ENCODE data around the gene PGBD1. TPM values are rescaled to one million over a fixed set of nuclear protein-coding genes. Genes with fewer than 3 reads are reported as not detected.

PGBD1 gene
- total and polyA plus RNA-seq, 10 of the 15 experiments (the other 5 are each of a cell fraction or from before 2014, with no cell fraction given): 1.9 to 4.9 (median 3.8) TPM

GRCh38 chr6:28266962-28267694, 14.2 kb upstream of the PGBD1 start, which contains the start of gene ZSCAN26 (continued):
- TF ChIP-seq SRF (IDR thresholded peaks at IDR 0.05; ENCODE audit: low read depth in 2 of 2, low read length in 2 of 2): no peak
- TF ChIP-seq MLLT1 (IDR thresholded peaks at IDR 0.05): peak; percentile 87
- 0 out of 2 replicates have a peak, but pooled peaks have one; percentile 60 for TF ChIP-seq HDGF (IDR thresholded peaks at IDR 0.05)
- peak; percentile 58; the same call in 1 of the 2 replicates for TF ChIP-seq DPF2 (IDR thresholded peaks at IDR 0.05)
- 0 out of 2 replicates have a peak, but pooled peaks have one; percentile 30 for TF ChIP-seq MAX (IDR thresholded peaks at IDR 0.05; ENCODE audit: low read depth, low read length)
- TF ChIP-seq STAT1 (conservative IDR thresholded peaks at IDR 0.05): 0 out of 2 replicates have a peak, but pooled peaks have one; percentile 63
- peak; percentile 49; the same call in 1 of the 2 replicates for TF ChIP-seq NR2C1 (IDR thresholded peaks at IDR 0.05)
- no peak for TF ChIP-seq SREBF2 (IDR thresholded peaks at IDR 0.05; ENCODE audit: low read length)
- TF ChIP-seq BACH1 (IDR thresholded peaks at IDR 0.05; ENCODE audit: borderline replicate concordance): no peak
- 0 out of 2 replicates have a peak, but pooled peaks have one; percentile 9 for TF ChIP-seq SMC3 (IDR thresholded peaks at IDR 0.05; ENCODE audit: borderline replicate concordance, low read length)
- peak; percentile 82 for TF ChIP-seq POLR2A (IDR thresholded peaks at IDR 0.05; ENCODE audit: low read depth, low read length)
- TF ChIP-seq NKRF (conservative IDR thresholded peaks at IDR 0.05): peak; percentile 87
- no peak for TF ChIP-seq SIX5 (IDR thresholded peaks at IDR 0.05; ENCODE audit: low read depth, low read length, severe bottlenecking)
- TF ChIP-seq E4F1 (IDR thresholded peaks at IDR 0.05; ENCODE audit: borderline replicate concordance, partially characterized antibody): no peak
- TF ChIP-seq CREM (IDR thresholded peaks at IDR 0.05; ENCODE audit: low read depth): 0 out of 2 replicates have a peak, but pooled peaks have one; percentile 29
- no peak for TF ChIP-seq JUNB (IDR thresholded peaks at IDR 0.05)
- TF ChIP-seq TCF12 (IDR thresholded peaks at IDR 0.05; ENCODE audit: low read depth, low read length): 0 out of 2 replicates have a peak, but pooled peaks have one; percentile 37
- TF ChIP-seq ZNF207 (IDR thresholded peaks at IDR 0.05; ENCODE audit: borderline replicate concordance): peak; percentile 79; the same call in 1 of the 2 replicates
- no peak for TF ChIP-seq E2F4 (IDR thresholded peaks at IDR 0.05; ENCODE audit: low read depth, low read length)
- TF ChIP-seq RBBP5 (conservative IDR thresholded peaks at IDR 0.05): peak; percentile 78; the same call in 1 of the 2 replicates
- no peak for TF ChIP-seq SMAD5 (IDR thresholded peaks at IDR 0.05; ENCODE audit: low read depth)
- no peak for TF ChIP-seq BCL11A (IDR thresholded peaks at IDR 0.05; ENCODE audit: low read depth, low read length)
- no peak for TF ChIP-seq ESRRA (IDR thresholded peaks at IDR 0.05; ENCODE audit: low read length)
